HG03571 (cell line): Measurements from ENCODE around the gene DMRTA1.
"Not testable (repeated sequence)": the region's sequence is repeated elsewhere in the genome, so short reads cannot be mapped to it uniquely, and the experiment has no call there.

Experiments used
- ATAC-seq: cut with Tn5 transposase; IDR thresholded peaks from one replicate; pipeline ENCODE4 v1.9.1; 2021; ENCODE audit not compliant: unreplicated experiment

The DMRTA1 gene

DNA sequence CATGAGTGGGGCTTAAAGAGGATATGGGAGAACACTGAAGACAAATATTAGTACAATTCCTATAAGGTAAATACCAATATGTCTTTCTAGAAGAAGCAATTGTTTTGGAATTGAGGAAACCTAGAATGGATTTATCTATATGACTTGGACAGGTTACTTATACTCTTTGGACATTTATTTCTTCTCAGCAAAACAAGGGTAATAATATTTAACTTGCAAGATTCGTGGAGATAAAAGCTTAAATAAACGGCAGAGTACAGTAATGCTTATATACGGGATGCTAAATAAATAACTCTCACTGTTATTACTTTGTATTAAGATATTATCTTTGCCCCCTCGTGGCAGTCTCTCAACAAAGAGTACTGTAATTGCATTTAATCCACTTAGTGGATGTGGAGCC is 8.6 kb downstream of the DMRTA1 start:
- ATAC-seq, result no peak

- no peak for ATAC-seq
Observed at GRCh38 chr9:22457448-22457847, 10.8 kb downstream of the DMRTA1 start.

GRCh38 chr9:22463205-22463604 is 16.6 kb downstream of the DMRTA1 start:
- no peak for ATAC-seq

DNA sequence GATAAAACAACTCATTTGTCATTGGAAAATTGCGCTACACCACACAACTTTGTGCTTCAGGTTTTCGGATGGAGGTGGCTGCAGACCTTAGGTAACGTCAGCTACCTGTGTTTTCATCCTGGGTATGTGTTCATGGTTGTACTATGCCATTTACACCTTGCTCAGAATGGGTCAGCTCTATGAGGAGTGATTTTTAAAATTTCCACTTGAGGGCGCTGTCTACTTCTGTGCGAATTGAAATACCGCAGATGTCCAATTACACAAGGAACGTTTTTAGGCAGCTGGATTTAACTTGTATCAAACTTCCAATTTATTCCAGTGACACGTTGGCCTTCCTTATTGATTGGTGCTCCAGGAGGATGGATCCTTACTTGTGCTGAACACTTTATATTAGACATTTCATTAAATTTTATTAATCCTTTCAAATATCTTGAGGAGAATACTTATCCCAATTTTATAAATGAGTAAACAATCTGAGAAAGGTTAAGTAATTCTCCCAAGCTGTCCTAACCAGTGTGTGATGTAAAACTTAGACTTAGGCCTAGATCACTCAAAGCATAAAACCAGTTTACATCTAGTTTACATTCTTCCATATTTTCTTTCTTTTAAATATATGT is 23.4 kb downstream of the DMRTA1 start:
- ATAC-seq, result no peak

DNA sequence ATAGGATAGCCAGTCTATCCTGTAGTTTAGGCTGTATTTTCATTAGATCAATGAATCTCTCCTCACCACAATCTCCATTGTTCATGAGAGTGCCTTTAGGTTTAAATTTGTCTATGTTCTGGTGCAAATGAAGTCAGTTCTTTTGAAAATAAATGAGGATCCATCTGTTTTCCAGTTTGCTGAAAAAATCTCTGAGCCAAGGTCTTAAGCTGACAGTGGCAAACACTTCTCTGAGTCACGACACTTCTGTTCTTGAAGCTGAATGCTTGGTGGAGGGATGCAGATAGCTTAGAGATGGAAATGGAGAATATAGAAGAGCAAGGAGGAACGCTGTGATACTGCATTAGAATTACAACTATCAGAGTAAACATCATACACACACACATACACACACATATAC is 34.9 kb downstream of the DMRTA1 start:
- ATAC-seq, result no peak

- no peak for ATAC-seq
Observed at GRCh38 chr9:22483528-22484070, 37.0 kb downstream of the DMRTA1 start.

DNA sequence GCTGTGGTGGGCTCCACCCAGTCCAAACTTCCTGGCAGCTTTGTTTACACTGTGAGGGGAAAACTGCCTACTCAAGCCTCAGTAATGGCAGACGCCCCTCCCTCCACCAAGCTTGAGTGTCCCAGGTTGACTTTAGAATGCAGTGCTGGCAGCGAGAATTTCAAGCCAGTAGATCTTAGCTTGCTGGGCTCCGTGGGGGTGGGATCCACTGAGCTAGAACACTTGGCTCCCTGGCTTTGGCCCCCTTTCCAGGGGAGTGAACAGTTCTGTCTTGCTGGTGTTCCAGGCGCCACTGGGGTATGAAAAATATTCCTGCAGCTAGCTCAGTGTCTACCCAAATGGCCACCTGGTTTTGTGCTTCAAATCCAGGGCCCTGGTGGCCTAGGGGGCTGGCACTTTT is 49.6 kb downstream of the DMRTA1 start:
- not testable (repeated sequence) for ATAC-seq
